MCF 10A (cell line): ENCODE results near the gene CSTF3. TPM values are rescaled to one million over a fixed set of nuclear protein-coding genes. Genes with fewer than 3 reads are reported as not detected.
"Not testable (repeated sequence)": the region's sequence is repeated elsewhere in the genome, so short reads cannot be mapped to it uniquely, and the experiment has no call there.

Experiments used
- BruUV-seq: library from RNA; stranded (reverse); fragments of 400-500 nt; replicated peaks from 2 replicates; lab custom pipeline; 2021; lab: Mats Ljungman, UMichigan
- CTCF ChIA-PET: fragments of 300-600 bp; sonication (Branson Sonifier 250); formaldehyde crosslinking; extraction: SDS; loops from one replicate; lab custom pipeline; 2021; ENCODE audit warnings: antibody characterized with exemption, inconsistent platforms; lab: Yijun Ruan, JAX
- POLR2A ChIA-PET: fragments of 300-600, 350-650 bp; sonication (Branson Sonifier 250); formaldehyde crosslinking; extraction: SDS; loops from one replicate; lab custom pipeline; 2020; ENCODE audit warnings: antibody characterized with exemption, inconsistent platforms; lab: Yijun Ruan, JAX
- DNase-seq: peaks from one replicate; pipeline ENCODE4 v3.0.0-alpha.2; 2018; ENCODE audit not compliant: unreplicated experiment
- H3K27ac Mint-ChIP-seq: one replicate; pipeline ENCODE4 v1.8.0; 2022; ENCODE audit warnings: mild to moderate bottlenecking, low read depth, mixed read lengths; ENCODE audit not compliant: unreplicated experiment
- H3K27me3 Mint-ChIP-seq: one replicate; pipeline ENCODE4 v1.8.0; 2022; ENCODE audit warnings: mixed read lengths; ENCODE audit not compliant: insufficient read depth, unreplicated experiment
- H3K36me3 Mint-ChIP-seq: one replicate; pipeline ENCODE4 v1.8.0; 2022; ENCODE audit warnings: mild to moderate bottlenecking, moderate library complexity, mixed read lengths; ENCODE audit not compliant: insufficient read depth, unreplicated experiment
- H3K4me1 Mint-ChIP-seq: one replicate; pipeline ENCODE4 v1.8.0; 2022; ENCODE audit warnings: mixed read lengths; ENCODE audit not compliant: insufficient read depth, unreplicated experiment
- H3K4me3 Mint-ChIP-seq: one replicate; pipeline ENCODE4 v1.8.0; 2022; ENCODE audit warnings: mild to moderate bottlenecking, moderate library complexity, mixed read lengths; ENCODE audit not compliant: unreplicated experiment
- H3K9me3 Mint-ChIP-seq: one replicate; pipeline ENCODE4 v1.8.0; 2022; ENCODE audit warnings: mixed read lengths; ENCODE audit not compliant: unreplicated experiment
- intact Hi-C: fragments of 100-400 bp; cut with micrococcal nuclease; formaldehyde crosslinking; loops from 2 replicates; pipeline ENCODE4 v1.14.1; 2022
- total RNA-seq: library from RNA; stranded (reverse); gene quantifications from 2 replicates; pipeline ENCODE4 v1.2.3, GENCODE V29; 2022
- TF ChIP-seq, protein P1 (sequence below): fragments of 200-600 bp; IDR thresholded peaks from one replicate; pipeline ENCODE4 v1.8.0; 2022; ENCODE audit warnings: antibody characterized with exemption, mild to moderate bottlenecking; ENCODE audit not compliant: unreplicated experiment

The CSTF3 gene
- total RNA-seq, 1 experiment from 2014 or later, result 48.4 TPM

DNA sequence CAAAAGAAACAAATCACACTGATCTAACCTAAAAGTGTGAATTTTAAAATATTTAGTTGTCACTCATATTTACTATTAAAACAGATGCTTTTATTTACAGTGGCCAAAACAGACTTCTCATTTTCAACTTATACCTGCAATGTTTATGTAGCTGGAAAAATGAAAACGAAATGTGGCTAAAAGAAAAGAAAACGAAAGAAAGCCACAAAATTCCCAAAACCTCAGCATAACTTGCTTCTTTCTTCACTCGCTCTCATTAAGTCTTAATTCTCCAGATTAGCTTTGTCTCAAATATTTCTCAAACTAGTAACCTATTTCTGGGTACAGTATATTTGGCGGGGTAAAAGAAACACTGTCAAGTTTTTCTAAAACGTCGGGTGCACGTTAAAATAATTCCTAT is 693 bp downstream of the CSTF3 start:
- Mint-ChIP-seq H3K4me1 (peaks cover 30% of the 10 kb centered on the region), H3K4me3 (peak overlapping the region; percentile 88), H3K36me3 (peaks cover 24% of the 10 kb centered on the region), H3K9me3 (no peaks in the 10 kb centered on the region), H3K27ac (peak overlapping the region; percentile 97), H3K27me3 (no peaks in the 10 kb centered on the region)
- intact Hi-C loops, result loop anchor here (2.0 kb wide), 1 partner anchor 530 kb away; no protein-coding TSS in a partner anchor
- POLR2A ChIA-PET, result interaction anchor here (0.7 to 9.1 kb wide), 30 partner anchors 10 to 576 kb away, joined by 3 to 123 read pairs (median 5); partner anchors contain the start of genes CD59, DEPDC7 and HIPK3
- no peak for DNase-seq
- CTCF ChIA-PET, result interaction anchor here (0.6 to 8.6 kb wide), 2 partner anchors 59 to 171 kb away, joined by 3 to 146 read pairs; no protein-coding TSS in a partner anchor
- TF ChIP-seq, protein P1, sequence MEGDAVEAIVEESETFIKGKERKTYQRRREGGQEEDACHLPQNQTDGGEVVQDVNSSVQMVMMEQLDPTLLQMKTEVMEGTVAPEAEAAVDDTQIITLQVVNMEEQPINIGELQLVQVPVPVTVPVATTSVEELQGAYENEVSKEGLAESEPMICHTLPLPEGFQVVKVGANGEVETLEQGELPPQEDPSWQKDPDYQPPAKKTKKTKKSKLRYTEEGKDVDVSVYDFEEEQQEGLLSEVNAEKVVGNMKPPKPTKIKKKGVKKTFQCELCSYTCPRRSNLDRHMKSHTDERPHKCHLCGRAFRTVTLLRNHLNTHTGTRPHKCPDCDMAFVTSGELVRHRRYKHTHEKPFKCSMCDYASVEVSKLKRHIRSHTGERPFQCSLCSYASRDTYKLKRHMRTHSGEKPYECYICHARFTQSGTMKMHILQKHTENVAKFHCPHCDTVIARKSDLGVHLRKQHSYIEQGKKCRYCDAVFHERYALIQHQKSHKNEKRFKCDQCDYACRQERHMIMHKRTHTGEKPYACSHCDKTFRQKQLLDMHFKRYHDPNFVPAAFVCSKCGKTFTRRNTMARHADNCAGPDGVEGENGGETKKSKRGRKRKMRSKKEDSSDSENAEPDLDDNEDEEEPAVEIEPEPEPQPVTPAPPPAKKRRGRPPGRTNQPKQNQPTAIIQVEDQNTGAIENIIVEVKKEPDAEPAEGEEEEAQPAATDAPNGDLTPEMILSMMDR, result no peak
- no TSS peak for BruUV-seq

DNA sequence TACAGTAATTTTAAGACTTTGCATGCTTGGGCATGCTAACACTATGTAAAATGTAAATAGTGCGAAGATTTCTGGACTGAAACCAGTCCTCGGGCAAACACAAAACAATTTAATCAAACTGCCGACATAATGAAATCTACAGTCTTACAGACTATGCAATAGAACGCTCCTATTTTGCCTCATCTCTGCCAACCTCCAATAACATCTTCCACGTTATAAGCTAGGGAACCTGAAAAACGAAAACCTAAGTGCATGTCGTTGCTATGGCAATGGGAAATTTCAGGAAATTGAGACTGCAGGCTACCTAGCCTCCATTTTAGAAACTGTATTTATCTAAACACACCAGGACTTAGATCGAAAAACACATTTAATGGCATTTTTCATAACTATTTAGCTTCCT is 1.1 kb downstream of the CSTF3 start:
- BruUV-seq, result no TSS peak
- Mint-ChIP-seq H3K9me3 (no peaks in the 10 kb centered on the region), H3K27me3 (no peaks in the 10 kb centered on the region), H3K4me3 (peak overlapping the region; percentile 88), H3K36me3 (peaks cover 28% of the 10 kb centered on the region), H3K27ac (peak overlapping the region; percentile 97), H3K4me1 (peaks cover 33% of the 10 kb centered on the region)
- CTCF ChIA-PET, result interaction anchor here (8.6 kb wide), 1 partner anchor 171 kb away, joined by 146 read pairs; no protein-coding TSS in a partner anchor
- TF ChIP-seq, protein P1, result no peak
- peak; percentile 41 for DNase-seq
- POLR2A ChIA-PET, result interaction anchor here (0.5 to 9.1 kb wide), 27 partner anchors 10 to 576 kb away, joined by 3 to 123 read pairs (median 5); partner anchors contain the start of genes CD59, DEPDC7 and HIPK3
- intact Hi-C loops, result loop anchor here (2.0 kb wide), 1 partner anchor 531 kb away; no protein-coding TSS in a partner anchor

DNA sequence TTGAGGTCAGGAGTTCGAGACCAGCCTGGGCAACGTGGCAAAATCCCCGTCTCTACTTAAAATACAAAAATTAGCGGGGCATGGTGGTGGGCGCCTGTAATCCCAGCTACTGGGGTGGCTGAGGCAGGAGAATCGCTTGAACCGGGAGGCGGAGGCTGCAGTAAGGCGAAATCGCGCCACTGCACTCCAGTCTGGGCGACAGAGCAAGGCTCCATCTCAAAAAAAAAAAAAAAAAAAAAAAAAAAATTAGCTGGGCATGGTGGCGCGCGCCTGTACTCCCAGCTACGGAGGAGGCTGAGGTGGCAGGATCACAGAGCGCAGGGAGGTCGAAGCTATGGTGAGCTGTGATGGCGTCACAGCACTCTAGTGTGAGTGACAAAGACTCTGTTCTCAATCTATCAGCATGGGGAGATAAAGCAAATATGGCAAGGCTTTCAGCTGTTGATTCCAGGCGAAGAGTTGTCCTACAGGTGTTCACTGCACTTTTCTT is 1.9 kb downstream of the CSTF3 start:
- peaks cover 33% of the 10 kb centered on the region for H3K4me1 Mint-ChIP-seq
- POLR2A ChIA-PET, result interaction anchor here (0.5 to 9.1 kb wide), 10 partner anchors 9 to 531 kb away, joined by 3 to 123 read pairs (median 7); partner anchors contain the start of gene HIPK3
- H3K4me3 Mint-ChIP-seq, result peak overlapping the region; percentile 88
- H3K27ac Mint-ChIP-seq, result peak overlapping the region; percentile 97
- H3K27me3 Mint-ChIP-seq, BruUV-seq, CTCF ChIA-PET, H3K9me3 Mint-ChIP-seq, intact Hi-C loops, DNase-seq: not testable (repeated sequence)
- peaks cover 32% of the 10 kb centered on the region for H3K36me3 Mint-ChIP-seq

DNA sequence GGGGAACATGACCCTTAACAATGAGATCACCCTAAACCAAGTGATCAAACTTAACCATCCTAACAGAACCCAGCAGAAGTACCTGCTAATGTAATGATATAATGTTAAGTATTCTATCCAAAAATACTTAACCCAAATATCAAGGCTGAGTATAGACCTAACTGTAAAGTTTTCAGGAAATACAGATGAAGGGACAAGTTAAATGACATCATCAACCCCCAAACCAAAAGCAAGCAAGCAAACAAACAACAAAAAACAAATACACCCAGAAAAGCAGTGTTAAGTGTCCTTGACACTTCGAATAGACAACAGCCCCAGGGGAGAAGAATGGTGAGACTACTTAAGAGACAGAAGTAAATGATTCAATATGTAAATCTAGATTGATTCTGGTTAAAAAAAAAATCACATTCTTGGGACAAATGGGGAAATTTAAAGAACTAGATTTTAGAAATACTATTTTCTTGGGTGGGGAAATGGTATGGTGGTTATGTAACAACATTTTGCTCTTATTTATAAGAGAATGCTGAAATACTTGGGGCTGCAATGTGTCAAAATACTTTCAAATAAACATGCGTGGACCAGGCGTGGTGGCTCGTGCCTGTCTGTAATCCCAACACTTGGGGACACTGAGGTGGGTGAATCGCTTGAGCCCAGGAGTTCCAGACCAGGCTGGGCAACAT is 2.5 kb downstream of the CSTF3 start:
- POLR2A ChIA-PET, result interaction anchor here (0.6 to 3.2 kb wide), 6 partner anchors 10 to 112 kb away, joined by 3 to 15 read pairs (median 3); no protein-coding TSS in a partner anchor
- H3K4me1 Mint-ChIP-seq, result peaks cover 33% of the 10 kb centered on the region

More for the DNA sequence above, 2.5 kb downstream of the CSTF3 start:
- H3K27me3 Mint-ChIP-seq, result no peaks in the 10 kb centered on the region
- H3K4me3 Mint-ChIP-seq, result peak overlapping the region; percentile 88
- H3K36me3 Mint-ChIP-seq, result peaks cover 38% of the 10 kb centered on the region
- peak overlapping the region; percentile 97 for H3K27ac Mint-ChIP-seq
- no peaks in the 10 kb centered on the region for H3K9me3 Mint-ChIP-seq
- CTCF ChIA-PET, result no interaction called here
- DNase-seq, result no peak
- intact Hi-C loops, result no loop called here
- BruUV-seq, result no TSS peak
- TF ChIP-seq, protein P1, result no peak
